Endometrial microvascular endothelial cells (primary cell): ENCODE data around the gene IFIT3. TPM values are rescaled to one million over a fixed set of nuclear protein-coding genes. Genes with fewer than 3 reads are reported as not detected.
"Not testable (repeated sequence)": the region's sequence is repeated elsewhere in the genome, so short reads cannot be mapped to it uniquely, and the experiment has no call there.

Experiments used
- in situ Hi-C: cut with HindIII; loops from 2 replicates; pipeline ENCODE4 v1.10.0; 2017; ENCODE audit warnings: low sequenced_read_pairs, low pct_unique_long_range_greater_than_20kb; ENCODE audit errors: inconsistent ontology term
- total RNA-seq: library from RNA; depleted of rRNA; stranded (reverse); fragments of >200 nt; gene quantifications from one replicate; pipeline ENCODE4 v1.2.3, GENCODE V29; 2015; ENCODE audit errors: inconsistent ontology term

The IFIT3 gene
- total RNA-seq, 1 donor from 2014 or later = 20.9 TPM

DNA sequence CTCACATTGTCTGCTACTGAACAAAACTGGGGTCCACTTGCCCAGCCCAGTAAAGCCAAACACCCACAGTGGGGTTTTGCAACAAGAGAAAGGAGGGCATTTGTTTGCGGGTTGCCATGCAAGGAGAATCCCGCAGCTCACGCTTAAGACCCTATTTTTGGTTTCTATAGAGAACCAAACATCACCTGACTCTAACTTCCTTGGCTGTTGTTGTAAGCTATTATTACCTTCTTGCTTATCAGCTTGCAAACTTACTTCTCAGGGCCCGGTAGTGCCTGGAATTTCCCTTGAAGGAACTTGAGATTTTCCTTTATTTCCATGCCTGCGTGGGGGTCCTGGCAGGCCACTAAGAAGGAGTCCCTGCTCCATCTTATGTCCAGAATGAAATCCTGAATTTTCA, 20.7 kb downstream of the IFIT3 start:
- in situ Hi-C loops = no loop called here

- in situ Hi-C loops = no loop called here
Observed at GRCh38 chr10:89348975-89349374, 21.2 kb downstream of the IFIT3 start.

- in situ Hi-C loops = not testable (repeated sequence)
Observed at GRCh38 chr10:89350631-89351315, 23.0 kb downstream of the IFIT3 start.

DNA sequence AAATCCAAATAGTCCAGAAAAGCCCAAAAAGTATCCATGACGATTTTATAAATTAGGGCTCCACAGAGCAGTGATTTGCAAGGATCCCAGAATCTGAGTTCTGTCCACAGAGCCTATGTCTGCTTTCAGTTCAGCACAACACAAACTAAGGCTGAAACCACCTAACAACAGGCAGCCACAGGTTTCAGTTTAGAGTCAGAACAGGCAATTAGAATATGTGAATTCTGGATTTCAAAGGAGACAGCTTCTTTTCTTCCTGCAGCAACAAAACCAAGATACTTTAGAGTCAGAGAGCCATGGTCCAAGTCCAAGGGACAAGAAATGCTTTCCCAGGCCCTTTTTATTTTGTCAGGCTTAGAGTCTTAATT, 23.6 kb downstream of the IFIT3 start:
- in situ Hi-C loops = no loop called here

DNA sequence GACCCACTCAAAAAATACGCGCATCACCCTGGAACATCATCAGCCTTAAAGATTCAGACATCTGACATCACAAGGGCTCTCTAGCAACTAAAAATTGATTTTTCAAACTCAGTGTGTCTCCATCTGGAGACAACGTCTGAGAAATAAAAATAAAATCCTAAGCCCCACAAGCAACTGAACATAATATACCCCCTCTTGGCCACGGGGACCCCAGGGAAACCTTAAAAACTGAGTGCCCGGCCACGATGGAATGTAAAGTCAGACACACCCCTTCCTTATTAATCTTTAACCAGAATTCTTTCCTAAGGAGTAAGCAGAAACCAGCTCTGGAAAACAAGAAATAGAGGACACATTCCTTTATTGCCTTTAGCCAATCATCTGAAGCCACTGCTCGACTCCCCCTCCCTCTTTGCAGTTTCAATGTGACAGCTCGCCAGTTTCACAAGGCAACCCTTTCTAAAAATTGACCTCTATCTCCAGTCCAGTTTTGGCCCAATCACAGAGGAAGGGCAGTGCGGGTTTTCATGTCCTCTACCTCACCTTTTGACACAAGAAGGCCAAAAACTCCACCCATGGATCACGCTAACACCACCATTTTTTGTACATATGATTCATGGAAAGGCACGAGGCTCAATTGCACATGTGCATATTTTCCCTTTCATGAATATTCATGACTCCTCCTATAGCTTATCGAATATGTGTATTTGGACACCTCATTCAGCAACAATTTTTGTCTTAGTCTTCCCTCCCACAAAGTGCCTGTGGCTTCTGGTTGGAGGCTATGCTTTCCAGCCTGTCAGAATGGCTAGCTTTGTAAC, 24.2 kb downstream of the IFIT3 start:
- in situ Hi-C loops = no loop called here

DNA sequence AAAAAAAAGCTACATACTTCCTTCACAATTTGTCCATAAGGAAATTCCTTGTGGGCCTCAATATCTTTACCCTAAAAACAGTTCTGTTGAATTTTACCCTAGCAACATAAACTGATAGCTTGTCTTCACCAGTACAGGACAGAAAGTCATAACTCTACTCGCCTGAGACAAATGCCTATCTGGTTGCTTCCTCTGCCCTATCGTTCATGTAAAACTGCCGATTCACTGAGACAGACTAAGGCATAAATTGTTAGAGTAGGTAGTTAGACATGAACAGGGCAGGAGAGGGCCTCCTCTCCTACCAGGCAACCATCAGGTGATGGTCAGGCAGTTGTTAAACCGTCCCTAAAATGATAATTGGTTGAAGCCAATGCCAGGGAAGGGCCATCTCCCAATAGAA, 25.0 kb downstream of the IFIT3 start:
- in situ Hi-C loops = no loop called here

DNA sequence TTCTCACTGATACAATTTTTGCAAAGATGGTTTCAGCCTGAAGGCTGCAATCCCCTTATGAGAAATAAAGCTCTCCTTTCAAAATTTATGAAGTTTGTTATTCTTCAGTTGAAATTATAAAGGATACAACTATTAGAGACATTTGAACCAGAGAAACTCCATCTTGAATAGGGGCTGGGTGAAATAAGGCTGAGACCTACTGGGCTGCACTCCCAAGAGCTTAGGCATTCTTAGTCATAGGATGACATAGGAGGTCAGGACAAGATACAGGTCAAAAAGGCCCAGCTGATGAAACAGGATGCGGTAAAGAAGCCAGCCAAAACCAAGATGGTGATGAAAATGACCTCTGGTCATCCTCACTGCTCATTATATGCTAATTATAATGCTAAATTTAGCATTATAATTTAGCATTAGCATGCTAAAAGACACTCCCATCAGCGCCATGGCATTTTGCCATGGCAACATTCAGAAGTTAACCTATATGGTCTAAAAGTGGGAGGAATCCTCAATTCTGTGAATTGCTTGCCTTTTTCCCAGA, 27.7 kb downstream of the IFIT3 start:
- in situ Hi-C loops = no loop called here

- in situ Hi-C loops = no loop called here
Observed at GRCh38 chr10:89357096-89357495, 29.3 kb downstream of the IFIT3 start.

DNA sequence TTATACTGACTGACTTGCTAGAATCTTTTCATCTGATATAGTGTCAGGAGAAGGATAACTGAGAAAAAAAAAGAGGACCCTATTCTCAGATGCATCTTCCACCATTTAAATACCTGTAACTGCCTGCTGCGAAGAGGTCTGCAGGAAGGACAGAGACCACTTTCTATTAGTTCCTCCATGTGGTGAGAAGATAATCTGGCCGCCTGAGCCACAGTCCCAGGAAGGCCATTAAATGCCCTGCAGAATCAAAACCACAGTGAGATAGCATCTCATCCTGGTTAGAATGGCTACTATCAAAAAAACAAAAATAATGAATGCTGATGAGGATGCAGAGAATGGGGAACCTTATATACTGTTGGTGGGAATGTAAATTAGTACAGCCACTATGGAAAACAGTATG, 30.2 kb downstream of the IFIT3 start:
- in situ Hi-C loops = no loop called here

DNA sequence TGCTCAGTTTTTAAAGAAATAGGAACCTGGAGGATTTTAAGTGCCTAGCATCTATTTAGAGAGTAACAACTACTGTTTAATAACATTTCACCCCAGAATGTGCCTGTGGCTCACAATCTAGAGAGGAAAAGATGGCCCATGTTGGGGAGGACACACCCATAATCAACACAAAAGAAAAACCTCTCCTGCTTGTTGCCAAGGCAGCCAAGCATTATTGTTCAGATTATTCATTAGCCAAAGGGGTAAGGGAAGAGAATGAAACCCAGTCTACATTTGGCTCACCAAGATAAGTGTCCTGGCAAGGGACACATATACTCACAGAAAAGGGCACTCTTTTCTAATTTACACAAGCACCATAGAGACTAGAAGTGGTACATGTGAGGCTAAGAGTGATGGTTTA, 32.4 kb downstream of the IFIT3 start:
- in situ Hi-C loops = no loop called here

GRCh38 chr10:89362929-89363328, 35.1 kb downstream of the IFIT3 start:
- in situ Hi-C loops = no loop called here

GRCh38 chr10:89363729-89364442, 36.1 kb downstream of the IFIT3 start:
- in situ Hi-C loops = no loop called here

DNA sequence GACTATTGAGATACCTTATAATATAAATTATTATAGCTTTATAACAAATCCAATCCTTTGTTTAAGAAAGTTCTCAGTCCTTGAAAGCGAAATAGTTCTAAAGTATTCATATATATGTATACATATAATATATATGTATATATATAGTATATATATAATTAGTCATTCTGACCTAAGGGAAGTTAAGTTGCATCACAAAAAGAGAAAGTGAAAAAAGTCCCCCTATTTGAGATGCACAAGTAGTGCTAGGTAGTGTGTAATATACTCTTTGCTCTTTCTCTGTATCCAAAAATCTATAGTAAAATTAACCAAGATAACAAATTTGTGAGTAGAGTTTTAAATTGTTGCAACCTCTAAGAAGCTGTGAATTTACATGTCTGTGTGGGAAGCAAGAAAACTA, 36.7 kb downstream of the IFIT3 start:
- in situ Hi-C loops = no loop called here

- in situ Hi-C loops = no loop called here
Observed at GRCh38 chr10:89367529-89367928, 39.7 kb downstream of the IFIT3 start.

GRCh38 chr10:89368129-89368528, 40.3 kb downstream of the IFIT3 start:
- in situ Hi-C loops = no loop called here

- in situ Hi-C loops = no loop called here
Observed at GRCh38 chr10:89369156-89370105, 41.6 kb downstream of the IFIT3 start.

GRCh38 chr10:89371079-89371478, 43.3 kb downstream of the IFIT3 start:
- in situ Hi-C loops = no loop called here

DNA sequence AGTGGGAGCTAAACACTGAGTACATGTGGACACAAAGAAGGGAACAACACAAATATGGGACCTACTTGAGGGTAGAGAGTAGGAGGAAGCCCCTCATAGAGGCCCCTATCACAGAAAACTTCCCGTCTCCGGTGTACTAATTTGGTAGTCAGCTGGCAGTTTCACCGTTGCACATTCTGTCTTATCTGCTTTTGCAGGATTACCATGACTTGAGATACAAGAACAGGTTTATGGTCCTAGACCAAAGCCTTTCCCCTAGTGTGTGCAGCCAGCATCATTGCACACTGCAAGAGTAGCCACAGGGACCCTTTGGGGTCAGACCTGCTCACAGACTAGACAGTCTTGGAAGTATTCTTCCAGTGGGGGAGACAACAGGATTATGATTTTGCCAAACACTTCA, 44.2 kb downstream of the IFIT3 start:
- in situ Hi-C loops = no loop called here
